HG02870 (cell line): ENCODE data around the gene PSPH.
"Not testable (repeated sequence)": the region's sequence is repeated elsewhere in the genome, so short reads cannot be mapped to it uniquely, and the experiment has no call there.

Experiments
- ATAC-seq: cut with Tn5 transposase; IDR thresholded peaks from one replicate; pipeline ENCODE4 v1.9.1; 2021; ENCODE audit warnings: mild to moderate bottlenecking, moderate library complexity; ENCODE audit not compliant: unreplicated experiment

PSPH gene

DNA sequence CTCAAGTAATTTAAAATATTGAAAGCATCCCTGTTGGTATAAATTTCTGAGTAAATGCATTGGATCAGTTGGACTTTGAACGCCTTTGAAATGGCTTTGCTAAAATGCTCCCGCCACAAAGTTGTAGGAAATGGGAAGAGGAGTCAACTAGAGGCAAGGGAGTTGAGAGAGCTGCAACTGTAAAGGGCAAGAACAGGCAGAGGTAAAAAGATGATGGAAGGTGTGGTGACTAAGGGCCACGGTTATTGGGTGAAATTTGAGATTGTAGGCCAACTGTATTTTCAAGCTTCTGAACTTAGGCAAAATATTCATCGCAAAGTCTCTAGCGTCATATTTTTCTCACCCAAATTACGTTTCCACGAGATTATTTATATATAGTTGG, 12.2 kb upstream of the PSPH start:
- ATAC-seq = no peak

DNA sequence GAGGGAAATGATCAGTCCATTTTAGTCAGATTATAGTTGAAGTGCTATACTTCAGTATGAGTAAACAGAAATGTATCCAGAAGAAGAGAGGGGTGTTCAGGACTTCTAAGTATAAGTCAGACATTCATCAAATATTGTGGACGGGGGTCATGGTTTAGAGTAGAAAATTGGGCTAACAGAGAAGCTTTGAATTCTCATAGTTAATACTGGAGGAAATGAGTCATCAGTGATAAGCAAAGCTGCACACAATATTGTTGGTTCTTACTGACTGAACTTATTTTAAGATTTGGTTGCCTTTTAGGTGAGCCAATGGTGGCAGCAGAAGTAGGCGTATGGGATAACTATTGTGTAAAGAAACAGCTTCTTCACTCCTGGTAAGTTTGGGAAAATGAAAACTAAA, 11.1 kb upstream of the PSPH start:
- no peak for ATAC-seq

DNA sequence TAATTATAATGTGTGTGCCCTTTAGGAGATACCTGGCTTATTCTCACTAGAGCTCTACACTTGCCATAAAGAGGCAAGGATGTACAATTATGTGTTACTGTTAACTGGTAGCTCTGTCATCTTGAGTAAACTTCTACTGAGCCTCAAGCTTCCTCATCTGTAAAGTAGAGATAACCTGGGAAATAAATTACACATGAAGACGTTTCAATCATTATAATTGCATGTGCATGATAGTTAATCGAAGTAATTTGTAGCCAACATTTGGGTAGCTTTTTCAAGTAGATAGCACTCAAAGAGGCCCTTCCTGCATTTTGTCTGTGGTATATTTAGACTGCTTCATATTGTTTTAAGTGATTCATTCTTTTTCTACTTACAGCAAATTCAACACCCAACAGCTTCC, 2.7 kb upstream of the PSPH start:
- no peak for ATAC-seq

DNA sequence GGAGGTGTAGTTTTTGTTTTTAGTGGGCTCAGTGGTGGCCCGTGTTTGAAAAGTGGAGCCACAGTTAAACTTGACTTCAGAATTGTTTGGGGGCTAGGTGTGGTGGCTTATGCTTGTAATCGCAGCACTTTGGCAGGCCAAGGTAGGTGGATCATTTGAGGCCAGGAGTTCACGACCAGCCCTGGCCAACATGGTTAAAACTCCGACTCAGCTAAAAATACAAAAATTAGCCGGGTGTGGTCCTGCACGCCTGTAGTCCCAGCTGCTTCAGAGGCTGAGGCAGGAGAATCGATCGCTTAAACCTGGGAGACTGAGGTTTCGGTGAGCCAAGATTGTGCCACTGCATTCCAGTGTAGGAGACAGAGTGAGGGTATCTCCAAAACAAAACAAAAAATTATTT, 2.1 kb upstream of the PSPH start:
- ATAC-seq = no peak

DNA sequence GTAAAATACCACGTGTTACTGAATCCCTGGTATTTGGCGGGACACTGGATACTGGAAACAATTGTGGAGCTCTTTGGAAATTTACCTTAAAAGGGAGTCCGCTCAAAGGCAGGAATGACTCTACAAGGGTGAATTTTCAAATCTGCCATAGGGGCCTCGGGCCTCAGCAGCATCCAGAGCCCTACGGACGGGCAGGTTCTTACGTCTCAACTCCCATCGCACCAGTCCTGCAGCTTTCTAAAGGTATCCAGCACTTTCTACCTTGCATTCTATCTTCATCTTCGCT, 248 bp downstream of the PSPH start:
- ATAC-seq = no peak

DNA sequence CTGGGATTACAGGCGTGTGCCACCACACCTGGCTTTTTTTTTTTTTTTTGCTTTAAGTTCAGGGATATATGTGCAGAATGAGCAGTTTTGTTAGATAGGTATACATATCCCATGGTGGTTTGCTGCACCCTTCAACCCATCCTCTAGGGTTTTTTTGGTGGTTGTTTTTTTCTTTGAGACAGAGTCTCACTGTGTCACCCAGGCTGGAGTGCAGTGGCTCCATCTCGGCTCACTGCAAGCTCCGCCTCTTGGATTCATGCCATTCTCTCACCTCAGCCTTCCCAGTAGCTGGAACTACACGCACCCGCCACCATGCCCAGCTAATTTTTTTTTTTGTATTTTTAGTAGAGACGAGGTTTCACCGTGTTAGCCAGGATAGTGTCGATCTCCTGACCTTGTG, 2.5 kb downstream of the PSPH start:
- not testable (repeated sequence) for ATAC-seq

DNA sequence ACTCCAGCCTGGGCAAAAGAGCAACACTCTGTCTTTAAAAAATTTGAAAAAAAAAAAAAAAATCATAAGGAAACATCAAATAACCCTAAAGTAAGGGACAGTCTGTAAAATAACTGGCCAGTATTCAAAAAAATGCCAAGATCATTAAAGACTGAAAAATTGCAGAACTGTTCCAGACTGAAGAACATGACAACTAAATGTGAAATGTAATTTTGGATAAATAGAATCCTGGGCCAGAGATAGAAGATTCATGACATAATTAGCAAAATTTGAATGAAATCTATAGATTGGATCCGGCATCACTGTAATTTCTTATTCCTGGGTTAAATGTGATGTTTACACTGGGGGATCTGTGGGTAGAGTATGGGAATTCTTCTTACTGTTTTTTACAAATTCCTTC, 3.0 kb downstream of the PSPH start:
- no peak for ATAC-seq

DNA sequence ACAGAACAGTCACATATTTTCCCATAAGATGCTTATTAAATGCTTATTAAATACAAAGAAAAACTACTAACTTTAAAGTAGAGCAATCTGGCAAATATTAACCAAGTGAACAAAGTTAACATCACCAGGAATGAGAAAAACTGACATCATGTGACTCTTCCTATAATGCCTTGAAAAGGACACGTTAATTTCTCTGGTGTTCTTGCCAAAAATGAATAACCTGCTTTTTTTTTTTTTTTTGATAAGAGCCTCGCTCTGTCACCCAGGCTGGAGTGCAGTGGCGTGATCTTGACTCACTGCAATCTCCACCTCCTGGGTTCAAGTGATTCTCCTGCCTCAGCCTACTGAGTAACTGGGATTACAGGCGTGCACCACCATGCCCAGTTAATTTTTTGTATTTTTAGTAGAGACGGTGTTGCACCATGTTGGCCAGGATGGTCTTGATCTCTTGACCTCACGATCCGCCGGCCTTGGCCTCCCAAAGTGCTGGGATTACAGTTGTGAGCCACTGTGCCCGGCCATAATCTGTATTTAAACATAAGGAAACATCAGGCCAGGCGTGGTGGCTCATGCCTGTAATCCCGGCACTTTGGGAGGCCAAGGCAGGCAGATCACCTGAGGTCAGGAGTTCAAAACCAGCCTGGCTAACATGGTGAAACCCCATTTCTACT, 3.7 kb downstream of the PSPH start:
- ATAC-seq = not testable (repeated sequence)

DNA sequence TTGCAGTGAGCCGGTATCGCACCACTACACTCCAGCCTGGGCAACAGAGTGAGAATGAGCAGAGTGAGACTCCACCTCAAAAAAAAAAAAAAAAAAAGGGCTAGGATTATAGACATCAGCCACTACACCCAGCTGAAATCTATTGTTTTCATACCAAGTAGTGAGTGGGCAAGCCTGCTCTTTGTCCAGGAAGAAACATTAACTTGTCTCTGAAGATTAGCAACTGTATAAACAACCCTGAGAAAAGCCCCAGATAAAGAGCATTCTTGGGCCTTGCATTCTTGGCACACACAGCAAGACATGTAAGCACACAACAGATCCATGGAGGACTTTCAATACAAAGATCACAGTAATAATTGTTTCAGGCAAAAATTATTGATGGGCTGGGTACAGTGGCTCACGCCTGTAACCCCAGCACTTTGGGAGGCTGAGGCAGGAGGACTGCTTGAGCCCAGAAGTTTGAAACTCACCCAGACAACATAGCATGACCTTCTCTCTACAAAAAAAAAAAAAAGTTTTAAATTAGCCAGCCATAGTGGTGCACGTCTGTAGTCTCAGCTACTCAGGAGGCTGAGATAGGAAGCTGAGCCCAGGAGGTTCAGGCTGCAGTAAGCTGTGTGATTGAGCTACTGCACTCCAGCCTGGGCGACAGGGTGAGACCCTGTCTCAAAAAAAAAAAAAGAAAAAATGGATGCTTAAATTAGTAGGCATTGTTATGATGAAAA, 4.4 kb downstream of the PSPH start:
- ATAC-seq = no peak

DNA sequence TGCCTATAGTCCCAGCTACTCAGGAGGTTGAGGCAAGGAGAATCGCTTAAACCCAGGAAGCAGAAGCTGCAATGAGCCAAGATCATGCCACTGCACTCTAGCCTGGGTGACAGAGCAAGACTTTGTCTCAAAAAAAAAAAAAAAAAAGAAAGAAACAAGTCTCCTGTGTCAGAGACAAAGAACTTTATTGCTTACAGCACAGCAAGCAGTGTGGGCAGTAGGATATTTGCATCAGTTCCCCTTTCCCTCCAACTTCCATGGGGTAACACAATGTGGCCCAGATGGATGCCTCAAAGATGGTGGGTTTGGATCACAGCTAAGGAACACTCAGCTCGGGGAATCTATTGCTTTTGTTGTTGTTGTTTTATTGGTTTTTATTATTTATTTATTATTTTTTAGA, 5.5 kb downstream of the PSPH start:
- ATAC-seq = not testable (repeated sequence)

DNA sequence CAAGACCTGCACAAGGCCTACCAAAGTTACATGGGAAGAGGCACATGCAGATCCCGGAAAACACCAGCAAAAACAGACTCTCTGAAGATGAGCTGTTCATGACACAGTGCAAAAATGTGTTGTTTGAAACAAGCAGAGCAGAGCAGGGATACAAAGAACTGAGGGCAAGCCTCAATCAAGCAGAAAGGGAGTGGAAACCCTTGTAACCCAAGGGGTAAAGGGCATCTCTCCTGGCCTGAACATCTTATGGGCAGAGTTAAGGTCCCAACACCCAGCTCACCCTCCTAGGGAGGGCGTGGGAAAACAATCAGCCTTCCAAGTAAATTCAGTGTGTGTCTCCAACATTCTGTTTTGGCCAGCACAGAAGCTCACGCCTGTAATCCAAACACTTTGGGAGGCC, 10.5 kb downstream of the PSPH start:
- ATAC-seq = no peak

DNA sequence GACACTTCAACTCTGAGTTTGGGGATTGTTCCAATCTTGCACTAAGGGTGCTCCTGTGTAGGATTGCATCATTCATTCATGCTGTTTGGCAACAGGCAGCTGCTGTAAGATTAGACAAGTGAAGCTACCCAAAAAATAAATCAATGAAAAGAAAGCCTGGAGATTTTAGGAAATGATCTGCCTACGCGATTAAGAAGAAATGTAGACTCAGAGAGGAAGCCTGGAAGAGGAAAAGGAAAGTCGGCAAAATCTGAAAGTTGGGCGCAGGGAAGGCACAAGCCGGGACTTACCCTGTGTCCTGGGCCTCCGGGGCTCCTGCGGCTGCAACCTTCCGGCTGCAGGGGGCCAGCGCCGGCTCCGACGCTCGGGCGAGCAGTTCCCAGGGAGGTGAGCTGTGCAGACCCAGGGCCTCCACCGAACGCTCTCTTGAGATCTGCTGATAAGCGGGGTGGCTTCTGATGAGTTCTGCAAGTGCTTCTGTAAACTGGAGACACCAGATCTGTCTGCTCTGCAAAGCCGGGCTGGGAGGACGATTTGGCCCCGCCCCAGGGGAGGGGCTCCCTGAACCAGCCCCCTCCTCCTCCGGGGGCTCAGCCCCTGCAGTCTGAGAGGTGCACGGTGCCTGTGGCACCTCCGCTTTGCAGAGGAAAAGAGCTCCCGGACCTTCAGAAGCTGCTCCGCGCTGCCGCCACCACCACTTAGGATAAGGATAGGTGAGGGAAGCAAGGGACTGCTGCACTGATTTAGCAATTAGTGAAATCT, 17.4 kb downstream of the PSPH start:
- peak; percentile 99 for ATAC-seq

DNA sequence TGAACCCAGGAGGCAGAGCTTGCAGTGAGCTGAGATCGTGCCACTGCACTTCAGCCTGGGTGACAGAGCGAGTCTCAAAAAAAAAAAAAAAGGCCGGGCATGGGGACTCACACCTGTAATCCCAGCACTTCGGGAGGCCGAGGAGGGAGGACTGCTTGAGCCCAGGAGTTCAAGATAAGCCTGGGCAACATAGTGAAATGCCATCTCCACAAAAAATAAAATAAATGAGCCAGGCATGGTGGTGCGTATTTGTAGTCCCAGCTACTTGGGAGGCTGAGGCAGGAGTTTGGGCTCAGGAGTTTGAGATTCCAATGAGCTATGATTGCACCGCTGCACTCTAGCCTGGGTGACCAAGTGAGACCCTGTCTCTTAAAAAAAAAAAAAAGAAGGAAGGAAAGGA, 18.7 kb downstream of the PSPH start:
- not testable (repeated sequence) for ATAC-seq

DNA sequence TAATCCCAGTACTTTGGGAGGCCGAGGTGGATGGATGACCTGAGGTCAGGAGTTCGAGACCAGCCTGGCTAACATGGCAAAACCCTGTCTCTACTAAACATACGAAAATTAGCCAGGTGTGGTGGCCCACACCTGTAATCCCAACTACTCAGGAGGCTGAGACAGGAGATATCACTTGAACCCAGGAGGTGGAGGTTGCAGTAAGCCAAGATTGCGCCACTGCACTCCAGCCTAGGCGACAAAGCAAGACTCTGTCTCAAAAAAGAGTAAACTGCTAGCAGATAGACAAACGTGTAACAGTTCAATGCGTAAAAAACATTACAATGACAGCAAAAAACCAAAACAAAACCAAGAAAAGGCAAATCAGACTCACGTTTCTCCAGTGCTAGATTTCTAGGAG, 19.7 kb downstream of the PSPH start:
- not testable (repeated sequence) for ATAC-seq

DNA sequence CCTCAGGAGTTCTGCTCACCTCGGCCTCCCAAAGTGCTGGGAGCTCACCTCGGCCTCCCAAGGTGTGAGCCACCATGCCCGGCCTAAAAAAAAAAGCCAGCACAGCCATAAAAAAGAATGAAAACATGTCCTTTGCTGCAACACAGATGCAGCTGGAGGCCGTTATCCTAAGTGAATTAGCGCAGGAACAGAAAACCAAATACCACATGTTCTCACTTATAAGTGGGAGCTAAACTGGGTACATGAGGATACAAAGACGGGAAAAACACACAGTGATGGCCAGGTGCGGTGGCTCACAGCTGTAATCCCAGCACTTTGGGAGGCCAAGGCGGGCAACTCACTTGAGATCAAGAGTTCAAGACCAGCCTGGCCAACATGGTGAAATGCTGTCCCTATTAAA, 20.9 kb downstream of the PSPH start:
- no peak for ATAC-seq

DNA sequence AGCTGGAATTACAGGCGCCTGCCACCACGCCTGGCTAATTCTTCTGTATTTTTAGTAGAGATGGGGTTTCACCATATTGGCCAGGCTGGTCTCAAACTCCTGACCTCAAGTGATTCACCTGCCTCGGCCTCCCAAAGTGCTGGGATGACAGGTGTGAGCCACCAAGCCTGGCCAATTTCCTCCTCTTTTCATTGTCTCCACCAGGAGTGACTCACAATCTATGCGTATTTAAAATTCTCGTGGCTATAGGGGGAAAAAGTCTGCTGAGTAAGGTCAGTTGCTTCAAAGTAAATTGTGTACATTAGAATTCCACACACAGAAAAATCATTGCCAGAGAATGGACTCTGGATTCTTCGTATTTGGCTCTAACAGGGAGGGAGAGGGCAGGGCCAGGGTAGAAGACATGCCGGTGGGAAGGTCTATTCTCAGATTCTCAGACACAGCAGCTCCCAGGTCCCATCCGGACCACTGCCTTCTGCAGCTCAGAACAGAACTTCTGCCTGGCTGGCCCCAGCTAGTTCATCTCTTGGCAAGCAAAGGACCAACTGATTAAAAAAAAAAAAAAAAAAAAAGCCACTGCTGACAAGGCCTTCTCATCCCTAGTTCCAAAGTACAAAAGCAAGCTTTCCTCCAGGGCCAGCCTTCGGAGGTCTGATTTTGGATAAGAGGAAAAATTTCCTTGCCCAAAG, 22.2 kb downstream of the PSPH start:
- ATAC-seq = no peak

DNA sequence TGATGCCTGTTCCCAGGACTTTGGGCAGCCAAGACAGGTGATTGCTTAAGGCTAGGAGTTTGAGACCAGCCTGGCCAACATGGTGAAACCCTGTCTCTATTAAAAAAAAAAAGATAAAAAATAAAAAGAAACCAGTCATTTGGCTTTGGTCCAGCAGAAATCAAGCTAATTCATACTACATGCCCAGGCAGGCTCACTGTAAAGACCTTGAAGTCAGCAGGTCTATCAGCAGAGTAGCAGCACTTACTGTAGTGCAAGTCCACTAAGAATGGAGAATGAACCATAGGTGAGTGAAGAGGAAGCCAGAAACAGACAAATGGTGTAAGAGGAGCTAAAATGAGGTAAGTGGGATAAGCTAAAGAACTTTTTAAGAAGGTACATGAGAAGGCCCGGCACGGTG, 24.7 kb downstream of the PSPH start:
- ATAC-seq = no peak

DNA sequence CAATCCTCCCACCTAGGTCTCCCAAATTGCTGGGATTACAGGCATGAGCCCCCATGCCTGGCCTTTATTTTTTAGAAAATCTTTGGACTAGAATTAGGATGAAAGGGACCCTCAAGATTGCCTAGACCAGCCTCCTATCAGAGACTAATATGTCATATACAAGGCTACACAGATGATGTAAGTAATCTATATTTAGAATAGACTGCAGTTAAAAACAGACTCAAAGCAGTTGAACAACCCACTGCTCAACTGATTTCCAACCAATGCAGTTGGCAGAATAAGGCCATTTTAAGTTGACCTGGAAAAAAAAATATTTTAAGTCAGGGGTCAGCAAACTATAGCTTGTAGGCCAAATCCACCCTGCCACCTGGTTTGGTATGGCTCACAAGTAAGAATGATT, 27.7 kb downstream of the PSPH start:
- no peak for ATAC-seq

DNA sequence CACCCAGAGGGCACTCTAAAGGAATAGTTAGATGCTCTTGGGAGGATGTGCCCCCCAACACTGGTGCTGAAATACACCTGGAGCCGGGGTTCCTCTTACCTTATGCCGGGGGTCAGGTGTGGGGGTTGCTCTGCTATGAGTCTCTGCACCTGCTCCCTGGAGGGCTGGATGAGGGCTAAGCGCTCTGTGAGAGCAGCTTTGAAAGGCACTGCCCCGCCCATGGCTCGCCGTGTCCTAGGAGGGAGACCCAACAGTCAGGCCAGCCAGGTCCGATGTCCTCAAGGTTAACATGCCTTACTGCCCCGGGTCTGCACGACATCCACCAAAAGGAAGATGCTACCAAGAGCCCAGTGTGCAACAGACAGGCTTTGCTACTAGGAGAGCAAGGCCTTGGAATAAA, 31.7 kb downstream of the PSPH start:
- ATAC-seq = no peak

DNA sequence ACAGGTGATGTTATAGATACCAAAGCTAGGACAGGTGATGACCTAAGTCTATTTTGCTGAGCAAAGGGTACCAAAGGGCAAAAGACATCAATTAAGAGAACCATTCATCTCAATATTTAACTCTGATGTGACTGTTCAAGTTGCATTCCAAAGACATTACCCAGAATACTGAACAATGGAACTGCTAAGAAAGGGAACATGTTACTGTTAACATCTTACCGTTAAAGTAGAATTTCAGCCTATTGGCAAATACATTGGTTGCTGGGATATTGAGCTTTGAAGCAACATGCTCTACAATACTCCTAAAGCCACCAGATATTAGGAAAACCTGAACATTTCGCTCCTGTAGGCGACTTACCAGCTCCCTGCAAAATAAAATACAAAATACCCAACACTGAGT, 34.2 kb downstream of the PSPH start:
- ATAC-seq = not testable (repeated sequence)

DNA sequence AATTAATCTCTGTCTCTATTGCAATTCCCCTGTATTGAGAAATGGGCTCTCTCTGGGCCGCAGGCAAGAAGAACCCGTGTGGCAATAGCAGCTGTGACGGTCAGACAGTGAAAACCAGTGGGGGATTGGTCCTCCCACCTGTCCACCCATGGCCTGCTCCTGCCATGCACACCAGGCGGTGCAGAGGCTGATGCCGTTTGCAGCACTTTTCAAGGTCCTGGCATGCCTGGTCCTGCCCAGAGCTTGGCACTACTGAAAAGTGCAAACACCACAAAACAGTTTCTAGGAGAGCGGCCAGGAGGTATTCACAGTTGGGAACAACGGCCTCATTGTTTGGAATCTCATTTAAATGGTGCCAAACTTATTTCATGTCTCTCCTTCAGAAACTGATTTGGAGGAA, 41.5 kb downstream of the PSPH start:
- no peak for ATAC-seq

DNA sequence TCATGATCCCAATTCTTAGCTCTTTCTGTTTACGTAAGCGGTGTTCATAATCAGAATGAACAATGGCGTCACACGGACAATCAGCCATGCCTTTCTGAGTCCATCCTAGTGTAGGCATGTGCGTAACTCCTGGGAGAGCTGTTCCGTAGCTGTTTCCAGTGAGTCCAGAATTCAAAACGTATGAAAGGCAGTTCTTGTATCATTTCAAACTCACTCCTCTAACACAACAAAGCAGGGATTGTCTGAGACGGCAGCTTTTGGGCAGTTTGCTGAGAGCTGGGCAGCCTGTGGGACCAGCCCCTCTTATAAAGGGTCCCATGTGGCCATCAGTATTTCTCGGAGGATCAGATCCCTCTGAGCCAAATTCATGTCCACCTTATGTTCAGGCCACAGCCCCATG, 43.4 kb downstream of the PSPH start:
- ATAC-seq = no peak
